EL (cell line): Measurements from ENCODE around the gene FLT3.
"Not testable (repeated sequence)": the region's sequence is repeated elsewhere in the genome, so short reads cannot be mapped to it uniquely, and the experiment has no call there.

ENCODE experiments used
- DNase-seq: peaks from one replicate; pipeline ENCODE4 v3.0.0-alpha.2; 2016

The FLT3 gene

DNA sequence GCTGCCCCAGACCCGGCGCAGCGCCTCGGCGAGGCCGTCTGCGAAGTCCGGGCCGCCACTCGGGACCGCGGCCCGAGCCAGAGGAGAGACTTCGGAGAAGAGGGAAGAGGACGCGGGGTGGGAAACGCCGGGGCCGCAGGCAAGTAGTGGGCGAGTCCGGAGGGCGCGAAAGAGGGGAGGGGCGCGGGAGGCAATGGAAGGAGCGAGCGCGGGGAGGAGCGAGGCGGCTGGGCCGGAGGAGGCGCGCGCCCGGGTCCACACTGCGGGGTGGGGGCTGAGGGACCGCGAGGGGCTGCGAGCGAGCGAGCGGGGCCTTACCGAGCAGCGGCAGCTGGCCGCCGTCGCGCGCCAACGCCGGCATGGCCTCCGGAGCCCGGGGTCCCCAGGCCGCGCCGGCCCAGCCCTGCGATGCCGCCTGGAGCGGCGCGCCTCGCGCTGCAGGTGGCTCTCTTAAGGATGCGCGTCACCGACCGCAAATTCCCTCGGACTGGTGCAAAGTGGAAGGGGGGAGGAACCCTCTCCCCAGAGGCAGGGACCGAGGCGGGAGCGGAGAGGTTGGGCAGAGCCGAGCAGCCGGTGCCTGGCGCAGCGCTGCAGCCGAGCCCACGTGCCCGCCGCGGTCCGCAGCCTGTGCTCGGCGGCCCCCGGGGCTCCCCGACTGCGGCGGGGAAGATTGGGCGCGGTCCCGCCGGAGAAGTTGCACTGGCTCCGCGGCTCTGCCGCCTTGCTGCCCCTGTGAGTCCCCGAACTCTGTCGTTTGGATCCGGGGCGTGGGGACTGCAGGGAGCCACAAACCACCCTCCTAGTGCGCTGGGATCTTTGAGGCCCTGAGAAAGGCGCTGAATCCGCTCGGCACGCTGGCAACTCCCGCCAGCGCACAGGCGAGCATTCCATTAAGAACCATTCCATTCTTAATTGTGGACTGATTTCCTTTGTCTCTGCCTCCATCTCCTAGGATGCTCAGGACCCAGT, at the start of gene FLT3:
Gene FLT3 (minus strand): TSS at position 427 of the 972 bp plus-strand sequence. CDS start 66 bp downstream, at position 361.
- peak; percentile 63 for DNase-seq

DNA sequence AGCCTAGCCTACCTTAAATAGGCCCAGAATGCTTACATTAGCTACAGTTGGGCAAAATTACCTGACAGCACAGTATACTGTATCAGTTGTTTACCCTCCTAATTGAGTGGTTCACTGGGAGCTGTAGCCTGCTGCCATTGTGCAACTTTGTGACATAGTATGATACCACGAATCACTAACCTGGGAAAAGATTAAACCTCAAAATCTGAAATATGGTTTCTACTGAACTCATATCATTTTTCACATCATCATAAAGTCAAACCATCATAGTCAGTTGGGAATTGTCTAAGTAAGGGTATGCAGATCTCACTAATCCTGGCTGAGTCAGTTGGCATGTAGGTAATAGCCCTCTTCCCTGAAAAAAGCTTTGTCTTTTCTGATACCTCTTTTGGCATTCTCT, 47.1 kb upstream of the FLT3 start:
- no peak for DNase-seq

DNA sequence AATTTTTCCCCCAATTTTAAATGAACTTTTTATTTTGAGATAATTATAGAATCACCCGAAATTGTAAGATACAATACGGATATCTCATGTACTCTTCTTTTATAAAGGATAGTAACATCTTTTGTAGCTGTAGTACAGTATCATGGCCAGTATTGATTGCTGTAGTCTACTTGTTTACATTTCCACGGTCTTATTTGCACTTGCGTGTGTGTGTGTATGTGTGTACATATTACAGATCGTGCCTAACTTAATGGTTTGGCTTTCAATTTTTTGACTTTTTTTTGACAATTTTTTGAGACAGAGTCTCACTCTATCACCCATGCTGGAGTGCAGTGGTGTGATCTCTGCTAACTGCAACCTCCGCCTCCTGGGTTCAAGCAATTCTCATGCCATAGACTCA, 44.7 kb upstream of the FLT3 start:
- no peak for DNase-seq

DNA sequence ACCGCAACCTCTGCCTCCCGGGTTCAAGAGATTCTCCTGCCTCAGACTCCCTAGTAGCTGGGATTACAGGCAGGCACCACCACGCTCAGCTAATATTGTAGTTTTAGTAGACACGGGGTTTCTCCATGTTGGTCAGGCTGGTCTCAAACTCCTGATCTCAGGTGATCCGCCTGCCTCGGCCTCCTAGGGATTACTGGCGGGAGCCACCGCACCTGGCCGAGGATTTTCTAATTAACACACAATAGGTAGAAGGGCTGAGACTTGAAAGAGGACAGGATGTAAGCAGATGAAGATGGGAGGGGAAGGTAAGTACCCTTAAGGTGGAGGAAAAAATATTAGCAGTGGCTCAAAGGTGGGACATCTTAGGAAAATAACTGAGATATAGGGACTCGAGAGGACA, 41.2 kb upstream of the FLT3 start:
- DNase-seq = not testable (repeated sequence)

DNA sequence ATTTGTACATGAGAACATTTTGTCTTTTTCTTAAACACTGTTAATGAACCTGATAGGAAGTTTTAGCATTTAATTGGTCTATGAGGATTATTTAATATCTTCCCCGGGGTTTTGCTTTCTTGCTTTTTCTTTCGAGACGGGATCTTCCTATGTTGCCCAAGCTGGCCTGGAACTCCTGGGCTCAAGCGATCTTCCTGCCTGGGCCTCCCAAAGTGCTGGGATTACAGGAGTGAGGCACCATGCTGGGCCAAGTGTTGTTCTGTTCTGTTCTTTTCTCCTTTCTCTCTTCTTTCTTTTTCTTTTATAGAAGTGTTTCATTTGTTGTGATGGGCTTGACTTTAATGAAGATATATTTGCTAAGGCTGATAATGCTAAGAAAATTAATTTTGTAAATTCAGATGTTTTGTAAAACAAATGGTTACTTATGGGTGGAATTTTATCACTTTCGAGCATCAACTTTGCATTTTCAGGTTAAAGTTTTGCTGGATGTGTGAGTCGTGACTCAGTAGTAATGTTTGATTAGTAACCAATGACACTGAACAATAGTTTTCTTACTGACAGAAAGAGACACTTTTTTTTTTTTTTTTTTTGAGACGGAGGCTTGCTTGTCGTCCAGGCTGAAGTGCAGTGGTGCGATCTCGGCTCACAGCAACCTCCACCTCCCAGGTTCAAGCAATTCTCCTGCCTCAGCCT, 40.2 kb upstream of the FLT3 start:
- no peak for DNase-seq

DNA sequence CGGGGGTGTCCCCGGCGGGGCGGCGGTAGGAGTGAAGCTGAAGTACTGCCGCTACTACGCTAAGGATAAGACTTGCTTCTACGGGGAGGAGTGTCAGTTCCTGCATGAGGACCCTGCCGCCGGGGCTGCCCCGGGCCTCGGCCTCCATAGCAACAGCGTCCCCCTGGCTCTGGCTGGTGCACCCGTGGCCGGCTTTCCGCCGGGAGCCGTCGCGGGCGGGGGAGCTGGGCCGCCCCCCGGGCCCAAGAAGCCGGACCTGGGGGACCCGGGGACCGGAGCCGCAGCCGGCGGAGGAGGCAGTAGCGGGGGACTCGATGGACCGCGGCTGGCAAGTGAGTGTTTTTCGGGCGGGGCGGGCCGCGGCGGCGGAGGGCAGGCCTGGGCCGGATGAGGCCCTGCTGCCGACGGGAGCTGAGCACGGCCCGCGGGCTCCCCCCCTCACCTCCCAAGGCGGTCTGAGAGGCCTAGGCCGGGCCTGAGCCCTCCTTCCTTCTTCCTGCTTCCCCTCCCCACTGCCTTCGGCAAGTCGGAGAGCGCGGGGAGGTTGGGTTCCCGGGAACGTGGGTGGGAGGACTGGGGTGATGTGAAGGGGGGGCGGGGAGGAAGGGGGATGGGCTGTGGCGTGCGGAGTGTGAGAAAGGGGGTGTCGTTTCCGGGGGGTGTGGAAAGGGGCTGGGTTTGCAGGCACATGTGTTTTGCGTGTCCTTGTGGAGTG, 38.5 kb upstream of the FLT3 start:
- DNase-seq = peak; percentile 93

DNA sequence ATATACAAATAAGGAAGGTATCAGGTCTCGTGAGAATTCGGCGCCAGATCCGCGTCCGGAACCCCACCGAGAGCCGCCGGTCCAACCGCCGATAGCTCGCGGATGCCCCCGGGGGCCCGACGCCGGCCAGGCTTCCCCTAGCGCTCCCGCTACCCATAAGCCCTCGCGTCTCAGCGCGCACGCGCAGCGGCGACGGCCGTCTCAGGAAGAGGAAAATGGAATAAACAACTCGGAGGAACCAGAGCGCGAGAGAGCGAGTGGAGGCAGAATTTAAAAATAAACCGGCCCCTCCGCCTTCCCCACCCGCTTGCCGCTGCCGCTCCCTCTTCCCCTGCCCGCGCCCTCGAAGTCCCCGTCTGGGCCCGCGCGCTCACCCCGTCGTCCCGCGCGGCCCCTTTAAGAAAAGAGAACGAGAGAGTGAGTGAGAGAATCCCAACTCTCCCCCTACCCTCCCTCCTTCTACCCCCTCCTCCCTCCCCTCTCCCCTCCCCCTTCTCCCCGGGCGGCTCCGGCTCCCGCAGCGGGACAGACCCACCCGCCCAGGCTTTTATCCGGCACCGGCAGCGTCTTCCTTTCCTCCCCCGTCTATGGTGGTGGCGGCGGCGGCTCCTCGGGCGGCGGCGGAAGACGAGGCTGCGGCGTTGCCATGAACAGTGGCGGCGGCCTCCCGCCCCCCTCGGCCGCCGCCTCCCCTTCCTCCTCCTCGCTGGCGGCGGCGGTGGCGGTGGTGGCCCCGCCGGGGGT, 37.8 kb upstream of the FLT3 start, which contains the start of gene PAN3:
Gene PAN3 (plus strand): TSS at position 534 of the 744 bp plus-strand sequence. CDS start 113 bp downstream, at position 647.
- peak; percentile 91 for DNase-seq

DNA sequence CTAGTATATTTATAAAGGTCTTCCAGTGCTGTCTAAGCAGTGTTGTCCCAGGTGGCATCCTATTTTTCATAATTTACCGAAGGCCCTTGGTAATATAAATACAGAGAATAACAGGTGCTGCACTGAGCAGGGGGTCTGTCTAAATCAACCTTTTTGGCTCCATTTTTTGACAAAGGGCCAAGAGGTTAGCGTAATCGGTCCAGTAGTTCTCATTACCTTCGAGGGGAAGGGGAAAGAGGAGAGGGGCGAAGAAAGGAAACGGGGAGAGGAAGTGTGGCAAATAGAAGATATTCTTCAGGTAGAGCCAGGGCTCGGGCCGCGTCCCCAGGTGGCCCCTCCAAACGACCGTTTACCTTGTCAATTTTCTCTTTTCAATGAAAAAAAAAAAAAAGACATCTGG, 37.2 kb upstream of the FLT3 start:
- no peak for DNase-seq

DNA sequence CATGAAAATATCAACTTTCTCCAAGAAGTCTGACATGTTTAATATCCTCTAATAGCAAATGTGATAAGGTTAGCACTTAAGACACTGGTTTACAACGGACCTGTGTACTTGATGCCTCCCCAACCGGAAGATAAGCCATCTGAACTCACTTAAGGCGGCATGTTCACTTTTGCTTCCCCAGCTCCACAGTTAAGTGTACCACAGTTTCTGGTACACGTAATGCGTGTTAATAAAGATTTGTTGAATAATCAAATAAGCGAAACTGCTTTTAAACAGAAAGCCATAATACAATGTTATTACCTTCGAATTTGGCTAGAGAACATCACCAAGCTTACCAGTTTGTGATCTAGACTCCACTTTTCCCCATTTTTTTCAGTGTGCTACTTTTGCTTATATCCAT, 36.5 kb upstream of the FLT3 start:
- DNase-seq = no peak

DNA sequence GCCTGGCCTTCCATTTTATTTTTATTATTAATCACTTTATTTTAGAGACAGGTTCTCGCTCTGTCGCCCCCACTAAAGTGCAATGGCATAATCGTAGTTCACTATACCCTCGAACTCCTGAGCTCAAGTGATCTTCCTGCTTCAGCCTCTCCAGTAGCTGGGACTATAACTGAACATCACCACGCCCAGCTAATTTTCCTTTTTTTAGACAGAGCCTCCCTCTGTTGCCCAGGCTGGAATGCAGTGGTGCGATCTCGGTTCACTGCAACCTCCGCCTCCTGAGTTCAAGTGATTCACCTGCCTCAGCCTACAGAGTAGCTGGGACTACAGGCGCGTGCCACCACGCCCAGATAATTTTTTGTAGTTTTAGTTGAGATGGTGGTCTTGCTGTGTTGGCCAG, 31.3 kb upstream of the FLT3 start:
- no peak for DNase-seq

DNA sequence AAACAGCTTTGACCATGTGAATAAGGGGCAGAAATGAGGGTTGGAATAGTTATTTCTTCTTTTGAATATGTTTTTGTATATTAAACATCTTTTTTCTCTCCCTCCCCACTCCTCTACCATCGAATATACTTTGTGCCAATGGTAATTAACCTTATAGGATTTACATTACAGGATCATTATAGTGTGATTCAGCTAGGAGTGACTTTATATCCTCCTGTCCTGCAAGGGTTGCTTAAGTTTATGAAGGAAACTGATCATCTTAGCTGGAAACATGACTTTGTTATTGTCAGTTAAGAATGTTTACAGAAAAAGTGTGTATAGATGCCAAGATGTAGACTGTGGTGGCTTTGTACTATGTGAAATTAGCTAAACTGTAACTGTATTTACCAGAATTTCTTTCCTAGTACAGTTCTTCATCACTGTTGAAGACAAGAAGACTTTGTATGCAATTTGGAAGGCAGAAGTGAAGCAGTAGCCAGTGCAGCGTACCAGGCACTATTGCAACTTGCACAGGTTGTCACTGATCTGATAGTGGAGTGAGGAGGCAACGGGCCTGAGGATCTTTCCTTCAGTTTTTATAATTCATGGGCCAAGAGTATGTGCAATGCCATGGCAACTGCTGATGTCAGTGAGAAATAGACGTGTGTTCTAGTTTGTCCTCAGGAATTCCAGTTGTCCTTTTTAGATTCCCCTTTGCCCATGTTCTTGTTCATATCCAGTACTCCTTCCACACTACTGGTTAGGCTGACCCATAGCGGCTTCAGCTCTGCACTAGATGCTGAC, 29.7 kb upstream of the FLT3 start:
- DNase-seq = no peak

DNA sequence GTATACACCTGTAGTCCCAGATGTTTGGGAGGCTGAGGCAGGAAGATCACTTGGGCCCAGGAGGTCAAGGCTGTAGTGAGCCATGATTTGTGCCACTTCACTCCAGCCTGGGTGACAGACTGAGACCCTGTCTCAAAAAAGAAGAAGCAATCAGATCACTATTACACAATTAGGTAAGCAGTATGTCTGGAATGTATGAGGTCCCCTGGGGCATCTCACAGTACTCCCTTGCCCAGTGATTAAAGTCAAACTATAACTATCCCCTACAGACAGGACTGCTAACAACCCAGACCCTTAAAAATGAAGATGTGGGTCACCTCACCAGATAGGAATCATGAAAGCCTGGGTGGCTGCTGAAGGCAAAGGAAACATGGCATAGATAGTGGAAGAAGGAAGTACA, 28.6 kb upstream of the FLT3 start:
- no peak for DNase-seq

DNA sequence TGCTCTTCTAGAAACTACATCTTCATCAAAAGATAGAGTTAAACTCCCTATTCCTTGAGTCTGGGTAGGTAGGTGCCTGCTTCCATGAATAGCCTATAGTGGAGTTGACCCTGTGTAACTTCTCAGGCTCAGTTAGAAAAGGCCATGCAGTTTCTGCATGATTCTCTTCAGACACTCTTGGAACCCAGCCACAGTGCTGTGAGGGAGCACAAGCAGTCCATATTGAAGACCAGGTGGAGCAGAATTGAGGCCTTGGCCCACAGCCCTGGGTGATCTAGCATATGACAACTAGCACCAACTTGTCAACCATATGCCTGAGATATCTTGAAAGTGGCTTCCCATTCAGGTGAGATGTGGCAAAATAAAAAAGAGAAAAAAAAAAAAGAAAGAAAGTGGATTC, 27.7 kb upstream of the FLT3 start:
- DNase-seq = no peak

DNA sequence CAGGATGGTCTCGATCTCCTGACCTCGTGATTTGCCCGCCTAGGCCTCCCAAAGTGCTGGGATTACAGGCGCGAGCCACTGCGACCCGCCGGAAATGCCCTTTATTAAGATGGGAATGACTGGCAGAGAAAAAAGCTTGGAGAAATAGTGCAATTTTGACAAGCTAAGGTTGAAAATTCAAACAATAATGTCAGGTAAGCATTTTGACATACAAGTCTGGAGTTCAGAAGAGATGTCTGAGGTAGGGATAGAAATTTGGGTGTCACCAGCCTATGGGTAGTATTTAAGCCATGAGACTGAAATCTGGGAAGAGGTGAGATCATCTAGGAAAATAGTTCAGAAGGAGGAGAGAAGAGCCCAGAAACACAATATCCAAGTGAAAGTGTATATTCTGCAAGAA, 20.8 kb upstream of the FLT3 start:
- DNase-seq = no peak

DNA sequence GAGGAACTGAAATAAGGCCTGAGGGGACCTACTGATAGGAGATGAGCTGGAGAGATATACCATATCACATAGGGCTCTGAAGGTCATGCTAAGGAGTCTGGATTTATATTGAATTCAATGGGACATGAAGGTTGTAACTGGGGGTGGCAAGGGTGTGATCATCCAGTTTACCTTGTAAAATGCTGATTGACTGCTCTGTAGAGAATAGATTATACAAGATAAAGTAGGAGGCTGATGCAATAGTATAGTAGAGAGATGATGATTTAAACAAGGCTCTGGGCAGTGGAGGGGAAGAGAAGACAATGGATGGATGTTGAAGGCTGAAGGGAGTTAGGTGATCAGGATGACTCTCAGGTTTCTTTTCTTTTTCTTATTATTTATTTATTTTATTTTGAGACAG, 19.9 kb upstream of the FLT3 start:
- no peak for DNase-seq

DNA sequence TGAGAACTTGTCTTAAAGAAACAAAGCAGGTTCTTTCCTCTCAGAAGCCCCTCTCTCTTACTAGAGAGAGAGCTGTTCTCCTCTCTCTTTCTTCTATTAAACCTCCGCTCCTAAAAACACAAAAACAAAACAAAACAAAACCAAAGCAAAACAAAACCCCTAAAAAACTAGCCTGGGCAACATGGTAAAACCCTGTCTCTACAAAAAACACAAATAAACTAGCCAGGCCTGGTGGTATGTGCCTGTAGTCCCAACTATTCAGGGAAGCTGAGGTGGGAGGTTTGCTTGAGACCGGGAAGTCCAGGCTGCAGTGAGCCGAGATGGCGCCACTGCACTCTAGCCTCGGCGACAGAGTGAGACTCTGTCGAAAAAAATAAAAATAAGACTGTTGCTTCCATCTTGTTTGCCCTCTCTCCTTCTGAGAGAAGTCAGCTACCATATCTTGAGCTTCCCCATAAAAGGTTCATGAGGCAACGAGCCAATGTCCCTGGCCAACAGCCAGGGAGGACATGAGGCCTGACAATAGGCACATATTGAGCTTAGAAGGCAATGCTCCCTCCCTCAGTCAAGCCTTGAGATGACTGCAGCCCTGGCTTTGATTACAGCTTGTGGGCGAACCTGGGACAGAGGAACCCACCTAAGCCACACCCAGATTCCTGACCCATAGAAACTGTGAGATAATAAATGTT, 17.5 kb upstream of the FLT3 start:
- DNase-seq = peak; percentile 15

DNA sequence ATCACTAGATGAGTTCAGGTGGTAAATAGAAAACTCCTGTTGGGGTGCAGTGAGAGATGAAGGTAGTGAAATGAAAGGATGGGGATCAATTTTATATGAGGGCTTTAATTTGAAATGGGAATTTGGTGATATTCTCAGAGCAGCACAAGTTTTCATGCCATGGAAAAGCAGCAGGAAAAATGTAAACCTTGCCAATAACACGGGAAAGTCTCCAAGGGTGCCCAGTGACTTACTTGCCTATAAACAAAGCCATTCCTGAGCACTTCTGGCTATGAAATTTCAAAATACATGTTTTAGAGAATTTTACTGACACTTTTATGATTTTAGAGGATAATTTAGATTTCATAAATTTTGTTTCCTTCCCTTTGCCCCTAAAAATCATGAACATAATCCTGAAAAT, 16.4 kb upstream of the FLT3 start:
- no peak for DNase-seq

DNA sequence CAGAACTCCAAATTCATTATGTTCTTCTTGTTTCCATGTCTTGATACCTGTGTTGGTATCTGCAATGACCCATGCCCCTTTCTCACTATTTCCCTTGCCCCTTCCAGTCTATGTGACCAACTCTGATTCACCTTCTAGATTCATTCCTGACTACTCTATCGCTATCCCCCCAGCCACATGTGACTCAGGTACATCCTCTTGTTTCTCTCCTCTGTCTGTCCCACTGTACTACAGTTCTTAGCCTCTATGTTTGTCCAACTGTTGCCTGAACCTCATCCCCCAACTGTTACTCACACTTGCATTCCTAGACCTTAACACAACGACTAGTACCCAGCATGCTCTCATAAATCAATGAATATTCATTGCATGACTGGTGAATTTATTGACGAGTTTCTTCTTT, 10.0 kb upstream of the FLT3 start:
- DNase-seq = no peak

DNA sequence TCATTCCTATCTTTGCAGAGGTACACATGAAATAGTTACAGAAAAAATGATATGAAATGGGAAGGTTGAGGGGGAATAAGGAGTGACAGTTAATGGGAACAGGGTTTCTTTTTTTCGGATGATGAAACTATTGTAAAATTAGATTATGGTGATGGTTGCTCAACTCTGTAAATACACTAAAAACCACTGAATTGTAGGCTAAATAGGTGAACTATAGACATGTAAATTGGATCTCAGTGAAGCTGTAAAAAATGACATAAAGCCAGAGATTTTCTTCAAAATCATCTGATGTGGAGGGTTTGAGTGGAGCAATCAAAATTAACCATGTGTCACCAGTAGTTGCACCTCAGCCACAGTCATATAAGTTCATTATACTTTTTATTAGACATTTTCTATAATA, 6.6 kb upstream of the FLT3 start:
- no peak for DNase-seq

DNA sequence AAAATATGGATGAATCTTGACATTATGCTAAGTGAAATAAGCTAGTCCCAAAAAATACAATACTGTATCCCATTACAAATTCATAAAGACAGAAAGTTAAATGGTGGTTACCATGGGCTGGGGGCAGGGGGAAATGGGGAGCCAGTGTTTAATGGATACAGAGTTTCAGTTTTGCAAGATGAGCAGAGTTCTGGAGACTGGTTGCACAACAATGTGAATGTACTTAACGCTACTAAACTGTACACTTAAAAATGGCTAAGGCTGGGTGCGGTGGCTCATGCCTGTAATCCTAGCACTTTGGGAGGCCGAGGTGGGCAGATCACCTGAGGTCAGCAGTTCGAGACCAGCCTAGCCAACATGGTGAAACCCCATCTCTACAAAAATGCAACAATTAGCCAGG, 1.5 kb upstream of the FLT3 start:
- not testable (repeated sequence) for DNase-seq
